ENCODE measurements around the gene TRIP6. TPM values are rescaled to one million over a fixed set of nuclear protein-coding genes. Genes with fewer than 3 reads are reported as not detected.

The TRIP6 gene
- total and polyA plus RNA-seq, 2 donors (not counting 3 experiments of a cell fraction or from before 2014, with no cell fraction given), result 90.3 TPM

DNA sequence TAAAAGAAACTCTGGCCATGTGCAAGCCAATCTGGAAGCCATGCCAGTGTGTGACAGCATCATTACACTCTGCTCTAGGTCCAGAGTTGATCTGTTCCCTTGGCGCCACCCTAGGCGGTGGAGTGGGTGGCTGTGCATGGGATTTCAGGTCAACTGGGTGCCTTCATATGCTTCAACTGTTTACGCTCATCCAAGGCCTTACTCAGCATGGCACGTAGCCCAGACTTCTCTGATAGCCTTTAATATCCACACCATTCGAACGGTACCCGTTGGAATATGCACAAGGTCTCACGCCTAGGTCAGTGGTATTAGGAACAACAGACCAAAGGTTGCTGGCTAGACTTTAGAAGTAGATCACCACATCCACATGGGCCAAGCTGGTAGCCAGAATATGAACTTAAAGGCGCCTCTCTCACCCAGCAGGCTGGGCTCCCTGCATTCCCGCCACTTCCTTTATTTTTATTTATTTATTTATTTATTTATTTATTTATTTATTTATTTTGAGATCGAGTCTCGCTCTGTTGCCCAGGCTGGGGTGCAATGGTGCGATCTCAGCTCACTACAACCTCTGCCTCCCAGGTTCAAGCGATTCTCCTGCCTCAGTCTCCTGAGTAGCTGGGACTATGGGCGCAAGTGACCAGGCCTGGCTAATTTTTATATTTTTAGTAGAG is 47.2 kb downstream of the TRIP6 start:
- no peak overlapping the region for H3K27ac ChIP-seq (ENCODE audit: insufficient read depth, low read depth, low read length)
- no peaks in the 10 kb centered on the region for H3K9me3 ChIP-seq (replicated peaks; ENCODE audit: control insufficient read depth, insufficient read depth, low read length)
- no peak overlapping the region for H2AFZ ChIP-seq (ENCODE audit: low read depth, low read length)
- BruUV-seq (replicated peaks), result no TSS peak
- no peaks in the 10 kb centered on the region for H4K20me1 ChIP-seq (replicated peaks; ENCODE audit: control insufficient read depth, extremely low read depth, insufficient read depth, low read length)
- H3K36me3 ChIP-seq (ENCODE audit: control insufficient read depth in 2 of 2, extremely low read depth in 1 of 2, insufficient read depth in 2 of 2, low read length in 2 of 2), result no peaks in the 10 kb centered on the region
- H3K4me3 ChIP-seq (replicated peaks in 1 of 3; ENCODE audit: insufficient read depth in 1 of 3, low read depth in 1 of 3, low read length in 3 of 3), result no peak overlapping the region
- H3K4me1 ChIP-seq (ENCODE audit: control insufficient read depth, extremely low read depth, insufficient read depth, low read length), result no peaks in the 10 kb centered on the region
- H3K79me2 ChIP-seq (ENCODE audit: control insufficient read depth, insufficient read depth, low read length), result no peaks in the 10 kb centered on the region
- FAIRE-seq, result no peak
- POLR2A ChIA-PET, result no interaction called here
- DNase-seq (ENCODE audit: low read depth, low spot score), result no peak
- TF ChIP-seq EZH2 (IDR thresholded peaks at IDR 0.05; ENCODE audit: borderline replicate concordance, low read depth, low read length, severe bottlenecking), result no peak
- TF ChIP-seq MYC (IDR thresholded peaks at IDR 0.05; ENCODE audit: low read depth, low read length), result no peak
- no peak for TF ChIP-seq FOS (IDR thresholded peaks at IDR 0.05; ENCODE audit: borderline replicate concordance, insufficient read depth, low read length)
- TF ChIP-seq GATA2 (IDR thresholded peaks at IDR 0.05; ENCODE audit: insufficient read depth, insufficient read length, low read depth, low read length), result no peak
- TF ChIP-seq CTCF (IDR thresholded peaks at IDR 0.05; ENCODE audit: extremely low read depth in 1 of 2, insufficient read depth in 1 of 2, low read depth in 1 of 2, low read length in 2 of 2), result no peak
- TF ChIP-seq POLR2AphosphoS5 (IDR thresholded peaks at IDR 0.05; ENCODE audit: insufficient read depth, low read depth, low read length), result no peak
- TF ChIP-seq, protein P1, sequence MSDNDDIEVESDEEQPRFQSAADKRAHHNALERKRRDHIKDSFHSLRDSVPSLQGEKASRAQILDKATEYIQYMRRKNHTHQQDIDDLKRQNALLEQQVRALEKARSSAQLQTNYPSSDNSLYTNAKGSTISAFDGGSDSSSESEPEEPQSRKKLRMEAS (IDR thresholded peaks at IDR 0.05; ENCODE audit: insufficient read depth, insufficient read length), result no peak
- no peak for TF ChIP-seq POLR2A (IDR thresholded peaks at IDR 0.05; ENCODE audit: low read depth, low read length)
- no peak for TF ChIP-seq JUN (IDR thresholded peaks at IDR 0.05; ENCODE audit: borderline replicate concordance, insufficient read depth, insufficient read length, low read depth)
- no peak overlapping the region for H3K9ac ChIP-seq (replicated peaks; ENCODE audit: extremely low read depth, insufficient read depth, low read length)
- no peaks in the 10 kb centered on the region for H3K27me3 ChIP-seq (ENCODE audit: control insufficient read depth in 2 of 2, insufficient read depth in 2 of 2, low read length in 2 of 2)
- CTCF ChIA-PET, result no interaction called here
- dilution Hi-C loops (cut with MboI; ENCODE audit: extremely low pct_ligation_motif_present, low sequenced_read_pairs) (no loop called here), intact Hi-C loops (cut with micrococcal nuclease) (no loop called here)
- no peaks in the 10 kb centered on the region for H3K9me1 ChIP-seq (replicated peaks; ENCODE audit: control insufficient read depth, extremely low read depth, insufficient read depth, low read length)
- H3K4me2 ChIP-seq (ENCODE audit: insufficient read depth, low read length), result no peak overlapping the region
